Naive thymus-derived CD4-positive, alpha-beta T cell (primary cell): ENCODE data around the gene FAM98B. TPM values are rescaled to one million over a fixed set of nuclear protein-coding genes. Genes with fewer than 3 reads are reported as not detected.
"Not testable (repeated sequence)": the region's sequence is repeated elsewhere in the genome, so short reads cannot be mapped to it uniquely, and the experiment has no call there.

Experiments
- ATAC-seq: fragments of 150-1000 bp; cut with Tn5 transposase; 2 replicates; pipeline ENCODE4 v1.10.0; 2021; ENCODE audit warnings: mild to moderate bottlenecking, moderate library complexity
- CTCF ChIA-PET: fragments of 350-600 bp; sonication (Branson Sonifier 250); formaldehyde crosslinking; loops from one replicate; lab custom pipeline; 2021; ENCODE audit warnings: antibody characterized with exemption; lab: Charles Lee
- POLR2A ChIA-PET: fragments of 350-600 bp; sonication (Branson Sonifier 250); formaldehyde crosslinking; loops from one replicate; lab custom pipeline; 2021; ENCODE audit warnings: antibody characterized with exemption, inconsistent platforms; lab: Charles Lee
- DNase-seq, 9 donors: peaks; one replicate each; pipeline versions ENCODE4 v3.0.0 to v3.0.0-alpha.2; 2020 to 2022; ENCODE audit warnings: mixed read lengths in 1 of 9
- H3K27ac ChIP-seq: one replicate; pipeline ENCODE4 v1.7.0; 2013; ENCODE audit warnings: mild to moderate bottlenecking, low read depth, low read length, moderate library complexity
- H3K27me3 ChIP-seq, 2 donors: one replicate each; pipeline ENCODE4 v1.7.0; 2013; ENCODE audit warnings: low read length in 2 of 2, mild to moderate bottlenecking in 2 of 2, moderate library complexity in 2 of 2; ENCODE audit not compliant: control insufficient read depth in 2 of 2, insufficient read depth in 2 of 2
- H3K36me3 ChIP-seq, 3 experiments: 1 replicate in 2 of 3; 2 replicates in 1 of 3; pipeline ENCODE4 v1.7.0; 2013; ENCODE audit warnings: low read length in 3 of 3, mild to moderate bottlenecking in 3 of 3, moderate library complexity in 1 of 3; ENCODE audit not compliant: insufficient read depth in 3 of 3, control insufficient read depth in 2 of 3
- H3K4me1 ChIP-seq, 2 donors: one replicate each; pipeline ENCODE4 v1.7.0; 2013; ENCODE audit warnings: low read length in 2 of 2, mild to moderate bottlenecking in 2 of 2, moderate library complexity in 1 of 2; ENCODE audit not compliant: control insufficient read depth in 2 of 2, insufficient read depth in 2 of 2
- H3K4me3 ChIP-seq: 2 replicates; pipeline ENCODE4 v1.7.0; 2013; ENCODE audit warnings: mild to moderate bottlenecking, low read length
- H3K9me3 ChIP-seq, 3 experiments: 1 replicate in 2 of 3; 2 replicates in 1 of 3; pipeline ENCODE4 v1.7.0; 2013; ENCODE audit warnings: low read length in 3 of 3; ENCODE audit not compliant: control insufficient read depth in 2 of 3
- H3K27ac Mint-ChIP-seq, 9 donors: one replicate each; pipeline ENCODE4 v1.8.0; 2020 to 2022; ENCODE audit warnings: mixed read lengths in 9 of 9, mild to moderate bottlenecking in 8 of 9, moderate library complexity in 5 of 9, inconsistent platforms in 2 of 9
- H3K27me3 Mint-ChIP-seq, 5 donors: one replicate each; pipeline ENCODE4 v1.8.0; 2021 to 2022; ENCODE audit warnings: mixed read lengths in 5 of 5, mild to moderate bottlenecking in 1 of 5
- H3K36me3 Mint-ChIP-seq, 5 donors: one replicate each; pipeline ENCODE4 v1.8.0; 2020 to 2022; ENCODE audit warnings: mixed read lengths in 5 of 5, mild to moderate bottlenecking in 3 of 5, inconsistent platforms in 1 of 5
- H3K4me1 Mint-ChIP-seq, 7 donors: one replicate each; pipeline ENCODE4 v1.8.0; 2020 to 2022; ENCODE audit warnings: mixed read lengths in 7 of 7, mild to moderate bottlenecking in 3 of 7, inconsistent platforms in 1 of 7
- H3K4me3 Mint-ChIP-seq, 10 donors: one replicate each; pipeline ENCODE4 v1.8.0; 2020 to 2022; ENCODE audit warnings: mild to moderate bottlenecking in 10 of 10, mixed read lengths in 10 of 10, moderate library complexity in 6 of 10, inconsistent platforms in 2 of 10
- H3K9me3 Mint-ChIP-seq, 11 donors: one replicate each; pipeline ENCODE4 v1.8.0; 2020 to 2022; ENCODE audit warnings: mixed read lengths in 11 of 11, mild to moderate bottlenecking in 4 of 11, inconsistent platforms in 1 of 11, moderate library complexity in 1 of 11
- intact Hi-C, 2 donors: fragments of 100-400 bp; cut with micrococcal nuclease; formaldehyde crosslinking; loops; one replicate each; pipeline ENCODE4 v1.15.1; 2023
- polyA plus RNA-seq, 2 donors: library from polyadenylated mRNA; unstranded; fragments of 300-500 nt; fragmentation: Illumina TruSeq; gene quantifications; one replicate each; pipeline ENCODE4 v1.2.3, GENCODE V29; 2021
- total RNA-seq, 6 experiments: library from RNA in 5 of 6; stranded (reverse) in 5 of 6; gene quantifications; 1 replicate in 5 of 6; 2 replicates in 1 of 6; pipeline ENCODE4 v1.2.3 and lab custom pipeline; 2021 to 2026

FAM98B gene
- total and polyA plus RNA-seq, 7 experiments from 2014 or later, result 2.4 to 39.5 (median 26.4) TPM

DNA sequence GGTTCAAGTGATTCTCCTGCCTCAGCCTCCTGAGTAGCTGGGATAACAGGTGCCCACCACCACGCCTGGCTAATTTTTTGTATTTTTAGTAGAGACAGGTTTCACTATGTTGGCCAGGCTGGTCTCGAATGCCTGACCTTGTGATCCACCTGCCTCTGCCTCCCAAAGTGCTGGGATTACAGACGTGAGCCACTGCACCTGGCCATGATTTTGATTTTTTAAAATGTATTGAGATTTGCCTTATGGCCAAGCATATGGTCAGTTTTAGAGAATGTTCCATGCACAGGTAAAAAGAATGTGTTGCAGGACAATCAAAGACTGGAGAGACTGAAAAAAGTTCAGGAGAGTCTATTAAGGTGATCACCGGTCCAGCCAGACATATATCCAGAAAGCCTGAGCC, 16.3 kb upstream of the FAM98B start:
- intact Hi-C loops, H3K36me3 Mint-ChIP-seq: not testable (repeated sequence)

DNA sequence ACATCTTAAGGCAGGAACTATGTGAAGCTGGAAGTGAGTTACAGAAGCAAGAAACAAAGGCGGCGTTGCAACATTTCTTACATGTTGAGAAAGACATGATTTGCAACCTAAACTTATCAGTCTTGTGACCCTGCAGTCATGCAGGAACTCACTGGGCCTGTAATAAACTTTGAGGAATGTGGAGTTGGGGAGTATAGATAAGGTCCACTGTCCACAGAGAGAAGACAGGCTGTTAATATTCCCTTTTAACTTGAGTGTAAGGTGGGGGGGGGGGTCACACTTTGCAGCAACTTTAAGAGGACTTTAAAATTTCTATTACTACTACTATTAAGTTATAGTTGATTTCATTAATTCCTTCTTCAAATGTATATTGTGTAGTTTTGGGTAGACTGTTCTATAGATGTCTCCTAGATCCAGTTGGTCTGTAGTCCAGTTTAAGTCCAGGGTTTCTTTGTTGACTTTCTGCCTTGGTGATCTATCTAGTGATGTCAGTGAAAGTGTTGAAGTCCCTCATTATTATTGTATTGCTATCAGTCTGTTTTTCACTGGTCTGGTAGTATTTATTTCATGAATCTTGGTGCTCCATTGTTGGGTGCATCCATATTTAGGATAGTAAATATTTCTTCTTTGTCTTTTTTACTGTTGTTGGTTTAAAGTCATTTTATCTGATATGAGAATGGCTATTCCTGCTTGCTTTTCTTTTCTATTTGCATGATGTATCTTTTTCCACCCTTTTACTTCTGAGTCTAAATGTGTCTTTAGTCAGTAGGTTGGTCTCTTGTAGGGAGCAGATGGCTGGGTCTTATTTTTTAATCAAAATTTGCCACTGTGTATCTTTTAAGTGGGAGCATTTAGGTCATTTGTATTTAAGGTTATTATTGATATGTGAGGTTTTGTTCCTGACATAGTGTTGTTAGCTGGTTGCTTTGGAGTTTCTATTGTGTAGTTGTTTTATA, 15.6 kb upstream of the FAM98B start:
- H3K36me3 Mint-ChIP-seq, result peaks cover 0 to 6% (median 0%) of the 10 kb centered on the region in 5 donors
- ChIA-PET POLR2A (no interaction called here), CTCF (interaction anchor here (2.3 to 4.5 kb wide), 4 partner anchors 9 to 260 kb away, joined by 9 to 79 read pairs (median 30); partner anchors contain the start of gene FAM98B)
- Histone ChIP-seq H3K9me3 (no peaks in the 10 kb centered on the region), H3K27ac (no peak overlapping the region), H3K27me3 (no peaks in the 10 kb centered on the region), H3K4me3 (no peak overlapping the region), H3K4me1 (no peaks in the 10 kb centered on the region), H3K36me3 (no peaks in the 10 kb centered on the region)
- H3K27ac Mint-ChIP-seq, result no peak overlapping the region
- H3K4me1 Mint-ChIP-seq, result peaks cover 0 to 15% (median 6%) of the 10 kb centered on the region in 7 donors
- ATAC-seq, result no peak
- intact Hi-C loops, result no loop called here
- no peak overlapping the region for H3K4me3 Mint-ChIP-seq
- DNase-seq, result no peak
- peaks cover 0 to 20% (median 2%) of the 10 kb centered on the region in 11 donors for H3K9me3 Mint-ChIP-seq
- H3K27me3 Mint-ChIP-seq, result peaks cover 18 to 63% (median 40%) of the 10 kb centered on the region in 5 donors

More for the DNA sequence above, 16.3 kb upstream of the FAM98B start:
- ATAC-seq, CTCF ChIA-PET, H3K27ac Mint-ChIP-seq, H3K4me3 Mint-ChIP-seq, POLR2A ChIA-PET, H3K9me3 ChIP-seq, DNase-seq, H3K36me3 ChIP-seq, H3K4me3 ChIP-seq, H3K27ac ChIP-seq, H3K4me1 ChIP-seq, H3K27me3 ChIP-seq: not testable (repeated sequence)
- H3K27me3 Mint-ChIP-seq, result peaks cover 18 to 65% (median 40%) of the 10 kb centered on the region in 5 donors
- H3K9me3 Mint-ChIP-seq, result peaks cover 0 to 20% (median 2%) of the 10 kb centered on the region in 11 donors
- H3K4me1 Mint-ChIP-seq, result peaks cover 0 to 15% (median 6%) of the 10 kb centered on the region in 7 donors

DNA sequence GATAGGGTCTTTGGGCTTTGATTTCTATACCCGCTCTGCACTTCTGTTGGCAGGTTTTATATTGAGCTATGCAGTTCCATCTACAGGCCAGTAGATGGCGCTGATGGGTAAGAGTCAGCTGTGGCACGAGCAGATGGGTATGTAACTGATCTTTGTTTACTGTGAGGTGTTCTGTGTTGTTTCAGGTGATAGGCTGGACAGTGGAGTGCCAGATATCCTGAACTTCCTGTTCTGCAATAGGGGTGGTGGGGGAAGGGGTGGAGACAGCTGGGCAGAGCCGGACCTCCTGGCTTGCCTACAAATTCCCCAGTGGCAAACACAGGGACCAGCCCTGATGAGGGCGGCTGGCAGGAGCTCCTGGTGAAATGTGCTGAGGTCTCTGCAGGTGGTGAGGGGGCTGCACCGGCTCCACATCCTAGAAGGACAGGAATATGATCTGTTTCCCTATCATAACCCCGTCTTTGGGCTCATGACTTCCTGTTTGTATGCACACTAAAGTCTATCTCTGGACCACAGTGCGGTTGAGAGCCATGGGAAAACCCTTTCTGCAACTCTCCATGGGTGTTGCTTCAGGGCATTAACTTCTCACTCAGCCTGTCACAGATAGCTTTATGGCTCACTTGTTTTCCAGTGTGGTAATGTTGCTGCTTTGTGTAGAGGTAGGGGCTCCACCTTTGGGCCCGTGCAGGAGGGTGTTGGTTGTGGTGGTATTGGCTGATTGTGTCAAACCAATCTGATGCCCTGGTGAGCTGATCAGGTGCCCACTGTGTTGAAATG, 13.4 kb upstream of the FAM98B start:
- intact Hi-C loops, result loop anchor here (1.0 to 10.0 kb wide), 9 partner anchors 34 to 1317 kb away; partner anchors contain the start of gene THBS1 (in 1 of the 2)
- Histone ChIP-seq H3K27ac (no peak overlapping the region), H3K27me3 (no peaks in the 10 kb centered on the region), H3K4me3 (no peak overlapping the region), H3K36me3 (no peaks in the 10 kb centered on the region), H3K9me3 (no peaks in the 10 kb centered on the region), H3K4me1 (no peaks in the 10 kb centered on the region)
- H3K4me1 Mint-ChIP-seq, result peaks cover 0 to 15% (median 6%) of the 10 kb centered on the region in 7 donors
- peaks cover 0 to 20% (median 2%) of the 10 kb centered on the region in 11 donors for H3K9me3 Mint-ChIP-seq
- CTCF ChIA-PET, result interaction anchor here (0.5 to 4.5 kb wide), 25 partner anchors 11 to 1319 kb away, joined by 3 to 79 read pairs (median 6); partner anchors contain the start of gene FAM98B
- POLR2A ChIA-PET, result interaction anchor here (1.5 to 2.1 kb wide), 2 partner anchors 14 to 259 kb away, joined by 4 to 6 read pairs; partner anchors contain the start of gene FAM98B
- H3K4me3 Mint-ChIP-seq, result peak overlapping the region in 1 of 10 donors; percentile 11
- H3K27me3 Mint-ChIP-seq, result peaks cover 18 to 53% (median 33%) of the 10 kb centered on the region in 5 donors
- peak overlapping the region in 5 of 9 donors; percentile 5 to 21 (median 16) for H3K27ac Mint-ChIP-seq
- DNase-seq, result peak in 8 of 9 donors; percentile 33 to 72 (median 54)
- H3K36me3 Mint-ChIP-seq, result peaks cover 0 to 6% (median 0%) of the 10 kb centered on the region in 5 donors
- peak; percentile 99 for ATAC-seq

- no peaks in the 10 kb centered on the region for H3K27me3 ChIP-seq
- Mint-ChIP-seq H3K4me1 (peaks cover 0 to 15% (median 6%) of the 10 kb centered on the region in 7 donors), H3K27ac (peak overlapping the region in 1 of 9 donors; percentile 11), H3K27me3 (peaks cover 18 to 47% (median 28%) of the 10 kb centered on the region in 5 donors), H3K9me3 (peaks cover 0 to 20% (median 2%) of the 10 kb centered on the region in 11 donors), H3K4me3 (peak overlapping the region in 1 of 10 donors; percentile 11), H3K36me3 (peaks cover 0 to 6% (median 0%) of the 10 kb centered on the region in 5 donors)
- intact Hi-C loops, result loop anchor here (5.0 to 10.0 kb wide), 4 partner anchors 36 to 1144 kb away; partner anchors contain the start of gene THBS1 (in 1 of the 2)
- POLR2A ChIA-PET, result interaction anchor here (2.1 kb wide), 1 partner anchor 258 kb away, joined by 6 read pairs; no protein-coding TSS in a partner anchor
- DNase-seq, result no peak
- no peak overlapping the region for H3K27ac ChIP-seq
- H3K36me3 ChIP-seq, result no peaks in the 10 kb centered on the region
- H3K4me1 ChIP-seq, result no peaks in the 10 kb centered on the region
- CTCF ChIA-PET, result interaction anchor here (0.5 to 4.5 kb wide), 12 partner anchors 13 to 1318 kb away, joined by 3 to 79 read pairs (median 13); partner anchors contain the start of gene FAM98B
- no peak for ATAC-seq
- no peaks in the 10 kb centered on the region for H3K9me3 ChIP-seq
- H3K4me3 ChIP-seq, result no peak overlapping the region
Measured at GRCh38 chr15:38441130-38441519, 12.8 kb upstream of the FAM98B start.

GRCh38 chr15:38454696-38455090, 766 bp downstream of the FAM98B start:
- ChIA-PET CTCF (interaction anchor here (0.5 to 3.6 kb wide), 13 partner anchors 14 to 408 kb away, joined by 3 to 31 read pairs (median 5); no protein-coding TSS in a partner anchor), POLR2A (interaction anchor here (0.6 to 2.6 kb wide), 21 partner anchors 10 to 1328 kb away, joined by 3 to 23 read pairs (median 5); partner anchors contain the start of genes FSIP1 and RASGRP1)
- H3K4me3 Mint-ChIP-seq, result peak overlapping the region; percentile 86 to 99 (median 96)
- no peak for ATAC-seq
- Histone ChIP-seq H3K36me3 (peaks cover 0 to 6% (median 0%) of the 10 kb centered on the region in 3 experiments), H3K4me1 (peaks cover 13 to 22% of the 10 kb centered on the region in 2 donors), H3K9me3 (no peaks in the 10 kb centered on the region), H3K27me3 (no peaks in the 10 kb centered on the region), H3K4me3 (peak overlapping the region; percentile 98), H3K27ac (peak overlapping the region; percentile 95)
- H3K4me1 Mint-ChIP-seq, result peaks cover 28 to 51% (median 41%) of the 10 kb centered on the region in 7 donors
- H3K27ac Mint-ChIP-seq, result peak overlapping the region; percentile 92 to 99 (median 95)
- no peaks in the 10 kb centered on the region for H3K9me3 Mint-ChIP-seq
- intact Hi-C loops, result loop anchor here in 1 of 2 donors (2.0 to 10.0 kb wide), 3 partner anchors 20 to 1880 kb away; partner anchors contain the start of genes CDIN1 and FSIP1
- H3K36me3 Mint-ChIP-seq, result peaks cover 2 to 13% (median 4%) of the 10 kb centered on the region in 5 donors
- H3K27me3 Mint-ChIP-seq, result peaks cover 0 to 16% (median 0%) of the 10 kb centered on the region in 5 donors
- DNase-seq, result peak in 1 of 9 donors; percentile 7
